Thyroid gland (tissue), 4 donors: ENCODE data around the gene DENND4A.

ENCODE experiments used
- POLR2A ChIP-seq, 2 donors: fragments of 450-650 bp; IDR thresholded peaks; one replicate each; pipeline ENCODE4 v1.6.1; 2017; ENCODE audit warnings: antibody characterized with exemption in 2 of 2, mild to moderate bottlenecking in 2 of 2, moderate library complexity in 1 of 2
- TF ChIP-seq, protein P1 (sequence below), 6 experiments: fragments of 200-600 bp in 3 of 6; fragments of 450-650 bp in 3 of 6; sonication (generic) in 3 of 6; IDR thresholded peaks; one replicate each; pipeline ENCODE4 v1.5.1; 2016 to 2019; ENCODE audit warnings: antibody characterized with exemption in 6 of 6, mild to moderate bottlenecking in 2 of 6, inconsistent platforms in 1 of 6, moderate library complexity in 1 of 6

DNA sequence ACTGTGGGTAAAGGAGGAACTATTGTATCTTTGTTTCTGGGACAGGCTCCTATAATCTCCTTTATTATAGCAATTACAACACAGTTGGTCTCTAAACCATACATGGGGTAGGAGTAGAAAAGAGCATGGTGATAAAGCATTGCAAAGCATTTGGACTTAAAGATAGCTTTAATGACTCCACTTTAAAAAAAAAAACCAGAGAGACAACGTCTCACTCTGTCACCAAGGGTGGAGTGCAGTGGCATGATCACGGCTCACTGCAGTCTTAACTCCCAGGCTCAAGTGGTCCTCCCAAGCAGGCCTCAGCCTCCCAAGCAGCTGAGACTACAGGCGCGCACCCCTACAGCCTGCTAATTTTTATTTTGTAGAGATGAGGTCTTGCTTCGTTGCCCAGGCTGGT, 68.2 kb downstream of the DENND4A start:
- TF ChIP-seq, protein P1, sequence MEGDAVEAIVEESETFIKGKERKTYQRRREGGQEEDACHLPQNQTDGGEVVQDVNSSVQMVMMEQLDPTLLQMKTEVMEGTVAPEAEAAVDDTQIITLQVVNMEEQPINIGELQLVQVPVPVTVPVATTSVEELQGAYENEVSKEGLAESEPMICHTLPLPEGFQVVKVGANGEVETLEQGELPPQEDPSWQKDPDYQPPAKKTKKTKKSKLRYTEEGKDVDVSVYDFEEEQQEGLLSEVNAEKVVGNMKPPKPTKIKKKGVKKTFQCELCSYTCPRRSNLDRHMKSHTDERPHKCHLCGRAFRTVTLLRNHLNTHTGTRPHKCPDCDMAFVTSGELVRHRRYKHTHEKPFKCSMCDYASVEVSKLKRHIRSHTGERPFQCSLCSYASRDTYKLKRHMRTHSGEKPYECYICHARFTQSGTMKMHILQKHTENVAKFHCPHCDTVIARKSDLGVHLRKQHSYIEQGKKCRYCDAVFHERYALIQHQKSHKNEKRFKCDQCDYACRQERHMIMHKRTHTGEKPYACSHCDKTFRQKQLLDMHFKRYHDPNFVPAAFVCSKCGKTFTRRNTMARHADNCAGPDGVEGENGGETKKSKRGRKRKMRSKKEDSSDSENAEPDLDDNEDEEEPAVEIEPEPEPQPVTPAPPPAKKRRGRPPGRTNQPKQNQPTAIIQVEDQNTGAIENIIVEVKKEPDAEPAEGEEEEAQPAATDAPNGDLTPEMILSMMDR (IDR thresholded peaks at IDR 0.05): no peak
- TF ChIP-seq POLR2A (IDR thresholded peaks at IDR 0.05): no peak
